ENCODE data around the gene NUBP1. TPM values are rescaled to one million over a fixed set of nuclear protein-coding genes. Genes with fewer than 3 reads are reported as not detected.
A peak's percentile ranks its signal among the peaks of the same experiment; 100 is the strongest.
"Not testable (repeated sequence)": the region's sequence is repeated elsewhere in the genome, so short reads cannot be mapped to it uniquely, and the experiment has no call there.

The NUBP1 gene
- total RNA-seq, 1 donor from 2014 or later, result 16.6 TPM

DNA sequence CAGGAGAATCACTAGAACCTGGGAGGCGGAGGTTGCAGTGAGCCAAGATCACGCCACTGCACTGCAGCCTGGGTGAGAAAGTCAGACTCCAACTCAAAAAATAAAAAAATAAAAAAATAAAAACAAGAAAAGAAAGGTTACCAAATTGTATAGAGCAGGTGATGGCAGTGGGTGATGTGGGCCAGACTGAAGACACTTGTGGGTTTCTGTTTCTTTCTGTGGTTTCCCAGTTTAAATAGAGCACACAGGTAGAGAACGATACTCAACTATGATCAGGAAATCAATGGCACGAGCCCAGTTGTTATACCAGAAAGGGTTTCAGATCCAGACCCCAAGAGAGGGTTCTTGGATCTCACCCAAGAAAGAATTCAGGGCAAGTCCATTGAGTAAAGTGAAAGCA lies 32.6 kb downstream of the NUBP1 start:
- no peak for FAIRE-seq
- DNase-seq (ENCODE audit: low read depth), result no peak
- no peak overlapping the region for H3K4me3 ChIP-seq (ENCODE audit: low read depth, low read length)
- no peaks in the 10 kb centered on the region for H3K36me3 ChIP-seq (ENCODE audit: control insufficient read depth, insufficient read depth, low read length)
- H3K27me3 ChIP-seq (ENCODE audit: control insufficient read depth, insufficient read depth, low read length), result no peaks in the 10 kb centered on the region
- TF ChIP-seq, protein P1, sequence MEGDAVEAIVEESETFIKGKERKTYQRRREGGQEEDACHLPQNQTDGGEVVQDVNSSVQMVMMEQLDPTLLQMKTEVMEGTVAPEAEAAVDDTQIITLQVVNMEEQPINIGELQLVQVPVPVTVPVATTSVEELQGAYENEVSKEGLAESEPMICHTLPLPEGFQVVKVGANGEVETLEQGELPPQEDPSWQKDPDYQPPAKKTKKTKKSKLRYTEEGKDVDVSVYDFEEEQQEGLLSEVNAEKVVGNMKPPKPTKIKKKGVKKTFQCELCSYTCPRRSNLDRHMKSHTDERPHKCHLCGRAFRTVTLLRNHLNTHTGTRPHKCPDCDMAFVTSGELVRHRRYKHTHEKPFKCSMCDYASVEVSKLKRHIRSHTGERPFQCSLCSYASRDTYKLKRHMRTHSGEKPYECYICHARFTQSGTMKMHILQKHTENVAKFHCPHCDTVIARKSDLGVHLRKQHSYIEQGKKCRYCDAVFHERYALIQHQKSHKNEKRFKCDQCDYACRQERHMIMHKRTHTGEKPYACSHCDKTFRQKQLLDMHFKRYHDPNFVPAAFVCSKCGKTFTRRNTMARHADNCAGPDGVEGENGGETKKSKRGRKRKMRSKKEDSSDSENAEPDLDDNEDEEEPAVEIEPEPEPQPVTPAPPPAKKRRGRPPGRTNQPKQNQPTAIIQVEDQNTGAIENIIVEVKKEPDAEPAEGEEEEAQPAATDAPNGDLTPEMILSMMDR (IDR thresholded peaks at IDR 0.05; ENCODE audit: insufficient read depth, low read length, severe bottlenecking), result no peak

DNA sequence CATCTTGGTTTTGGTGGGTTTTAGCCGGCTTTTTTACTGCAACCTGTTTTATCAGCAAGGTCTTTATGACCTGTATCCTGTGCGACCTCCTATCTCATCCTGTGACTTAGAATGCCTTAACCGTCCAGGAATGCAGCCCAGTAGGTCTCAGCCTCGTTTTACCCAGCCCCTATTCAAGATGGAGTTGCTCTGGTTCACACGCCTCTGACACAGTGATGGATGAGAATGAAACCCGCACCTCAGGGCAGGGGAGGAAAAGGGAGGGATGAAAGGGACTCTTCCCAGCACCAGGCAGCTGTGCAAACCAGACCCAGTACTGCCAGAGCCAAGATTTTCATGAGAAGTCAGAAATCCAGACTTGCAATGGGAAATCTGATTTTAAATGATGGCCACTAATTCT lies 33.3 kb downstream of the NUBP1 start:
- not testable (repeated sequence) for H3K36me3 ChIP-seq (ENCODE audit: control insufficient read depth, insufficient read depth, low read length); H3K27me3 ChIP-seq (ENCODE audit: control insufficient read depth, insufficient read depth, low read length); H3K4me3 ChIP-seq (ENCODE audit: low read depth, low read length); FAIRE-seq; DNase-seq (ENCODE audit: low read depth)

DNA sequence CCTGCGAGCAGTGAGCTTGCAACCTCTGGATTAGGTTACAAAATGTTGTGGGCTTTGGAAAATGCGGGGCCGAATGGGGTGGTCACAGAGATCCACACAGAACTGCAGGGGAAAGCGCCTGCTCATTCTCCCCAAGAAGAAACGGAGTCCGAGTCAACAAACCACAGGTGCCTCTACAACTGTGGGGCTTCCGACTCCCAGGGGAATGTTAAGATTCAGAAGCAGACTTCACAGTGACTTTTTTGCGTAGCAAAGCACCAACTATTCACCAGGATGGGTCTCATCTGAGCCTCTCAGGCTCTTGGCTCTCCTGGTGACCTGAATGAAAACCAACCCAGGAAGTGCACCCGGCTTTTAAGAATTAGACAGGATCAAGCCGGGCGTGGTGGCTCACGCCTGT lies 33.7 kb downstream of the NUBP1 start:
- TF ChIP-seq, protein P1 (IDR thresholded peaks at IDR 0.05; ENCODE audit: insufficient read depth, low read length, severe bottlenecking), result no peak
- H3K36me3 ChIP-seq (ENCODE audit: control insufficient read depth, insufficient read depth, low read length), result no peaks in the 10 kb centered on the region
- no peak overlapping the region for H3K4me3 ChIP-seq (ENCODE audit: low read depth, low read length)
- H3K27me3 ChIP-seq (ENCODE audit: control insufficient read depth, insufficient read depth, low read length), result no peaks in the 10 kb centered on the region
- DNase-seq (ENCODE audit: low read depth), result no peak
- no peak for FAIRE-seq

DNA sequence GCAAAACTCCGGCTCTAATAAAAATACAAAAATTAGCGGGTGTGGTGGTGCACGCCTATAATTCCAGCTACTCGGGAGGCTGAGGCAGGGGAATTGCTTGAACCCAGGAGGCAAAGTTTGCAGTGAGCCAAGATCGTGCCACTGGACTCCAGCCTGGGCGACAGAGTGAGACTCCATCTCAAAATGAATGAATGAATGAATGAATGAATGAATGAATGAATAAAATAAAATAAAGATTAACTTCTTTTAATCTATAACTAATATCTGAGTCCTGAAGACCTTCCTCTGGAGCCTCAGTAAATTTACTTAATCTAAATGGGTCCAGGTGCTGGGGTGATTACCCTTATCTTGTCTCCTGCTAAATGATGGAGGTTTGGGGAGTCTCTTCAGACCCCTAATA lies 36.3 kb downstream of the NUBP1 start:
- not testable (repeated sequence) for FAIRE-seq

DNA sequence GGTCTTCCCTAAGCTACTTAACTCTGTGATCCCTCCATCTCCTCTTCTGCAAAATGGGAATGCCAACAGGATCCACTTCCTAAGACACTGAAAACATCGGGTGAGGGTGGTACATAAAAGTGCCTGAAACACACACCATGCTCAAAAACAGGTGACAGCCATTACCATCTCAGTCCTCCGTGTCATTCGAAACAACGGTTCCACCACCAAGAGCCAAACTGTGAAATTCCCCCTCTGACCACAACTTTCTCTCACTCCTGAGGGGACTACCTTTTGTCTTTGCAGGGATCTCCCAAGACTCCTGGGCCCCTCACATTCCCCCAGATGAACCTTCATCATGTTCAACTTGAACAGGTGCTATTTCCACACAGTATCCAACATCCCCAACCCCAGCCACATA lies 37.0 kb downstream of the NUBP1 start:
- no peaks in the 10 kb centered on the region for H3K27me3 ChIP-seq (ENCODE audit: control insufficient read depth, insufficient read depth, low read length)
- H3K4me3 ChIP-seq (ENCODE audit: low read depth, low read length), result no peak overlapping the region
- FAIRE-seq (no peak), DNase-seq (ENCODE audit: low read depth) (no peak)
- no peaks in the 10 kb centered on the region for H3K36me3 ChIP-seq (ENCODE audit: control insufficient read depth, insufficient read depth, low read length)
- TF ChIP-seq, protein P1 (IDR thresholded peaks at IDR 0.05; ENCODE audit: insufficient read depth, low read length, severe bottlenecking), result no peak

More for the DNA sequence above, 36.3 kb downstream of the NUBP1 start:
- not testable (repeated sequence) for H3K4me3 ChIP-seq (ENCODE audit: low read depth, low read length); H3K36me3 ChIP-seq (ENCODE audit: control insufficient read depth, insufficient read depth, low read length); DNase-seq (ENCODE audit: low read depth); H3K27me3 ChIP-seq (ENCODE audit: control insufficient read depth, insufficient read depth, low read length)

DNA sequence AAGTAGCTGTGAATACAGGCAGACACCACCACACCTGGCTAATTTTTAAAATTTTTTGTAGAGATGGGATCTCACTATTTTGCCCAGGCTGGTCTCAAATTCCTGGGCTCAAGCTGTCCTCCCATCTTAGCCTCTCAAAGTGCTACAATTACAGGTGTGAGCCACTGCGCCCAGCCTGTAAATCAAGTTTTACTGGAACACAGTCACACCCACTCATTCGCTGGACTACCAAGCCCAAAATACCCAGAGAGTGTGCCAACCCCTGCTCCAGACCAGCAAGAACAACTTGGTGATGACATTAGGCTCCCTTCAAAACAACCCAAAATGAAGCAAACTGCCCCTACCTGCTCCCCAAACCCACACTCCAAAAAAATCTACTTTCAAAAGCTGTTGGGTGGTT lies 39.0 kb downstream of the NUBP1 start:
- no peak for FAIRE-seq
- Histone ChIP-seq H3K27me3 (ENCODE audit: control insufficient read depth, insufficient read depth, low read length) (no peaks in the 10 kb centered on the region), H3K4me3 (ENCODE audit: low read depth, low read length) (no peak overlapping the region), H3K36me3 (ENCODE audit: control insufficient read depth, insufficient read depth, low read length) (no peaks in the 10 kb centered on the region)
- DNase-seq (ENCODE audit: low read depth), result peak; percentile 28
- TF ChIP-seq, protein P1 (IDR thresholded peaks at IDR 0.05; ENCODE audit: insufficient read depth, low read length, severe bottlenecking), result no peak

DNA sequence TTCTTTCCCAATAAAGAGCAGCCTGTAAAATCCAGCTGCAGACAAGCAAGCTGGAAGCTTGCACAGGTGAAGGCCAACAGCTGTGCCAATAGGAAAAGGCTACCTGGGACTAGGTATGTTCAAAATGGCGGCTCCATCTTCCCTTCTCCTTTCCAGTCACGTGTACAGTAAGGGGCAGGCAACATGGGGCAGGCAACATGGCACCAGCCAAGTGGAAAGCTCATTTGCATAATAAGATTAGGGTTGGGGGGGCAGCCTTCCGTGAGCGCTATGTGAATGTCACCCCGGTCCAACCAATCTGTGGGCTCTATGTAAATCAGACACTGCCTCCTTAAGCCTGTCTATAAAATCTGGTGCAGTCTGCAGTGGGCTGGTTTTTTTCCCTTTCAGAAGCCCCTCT lies 43.7 kb downstream of the NUBP1 start:
- Histone ChIP-seq H3K27me3 (ENCODE audit: control insufficient read depth, insufficient read depth, low read length) (no peaks in the 10 kb centered on the region), H3K4me3 (ENCODE audit: low read depth, low read length) (no peak overlapping the region), H3K36me3 (ENCODE audit: control insufficient read depth, insufficient read depth, low read length) (no peaks in the 10 kb centered on the region)
- DNase-seq (ENCODE audit: low read depth), result no peak
- TF ChIP-seq, protein P1 (IDR thresholded peaks at IDR 0.05; ENCODE audit: insufficient read depth, low read length, severe bottlenecking), result no peak
- no peak for FAIRE-seq

DNA sequence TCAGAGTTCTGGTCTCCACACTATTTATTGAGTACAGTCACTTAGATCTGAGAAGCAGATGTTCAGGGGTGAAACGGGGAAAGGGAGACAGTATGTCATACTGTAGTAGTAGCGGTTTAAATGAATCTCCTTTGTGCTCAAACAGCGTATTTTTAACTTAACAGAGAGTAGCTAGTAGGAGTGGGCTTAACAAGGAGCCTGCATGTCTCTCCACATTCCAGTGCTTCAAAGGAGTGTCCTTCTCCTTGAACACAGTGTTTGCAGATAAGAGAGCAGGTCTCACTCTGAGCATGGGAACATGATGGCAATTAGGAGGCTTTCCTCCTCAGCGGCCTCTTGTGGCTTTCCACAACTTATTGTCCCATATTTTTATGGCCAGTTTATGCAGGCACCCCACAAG lies 45.0 kb downstream of the NUBP1 start:
- not testable (repeated sequence) for H3K36me3 ChIP-seq (ENCODE audit: control insufficient read depth, insufficient read depth, low read length); H3K4me3 ChIP-seq (ENCODE audit: low read depth, low read length); H3K27me3 ChIP-seq (ENCODE audit: control insufficient read depth, insufficient read depth, low read length); DNase-seq (ENCODE audit: low read depth); FAIRE-seq

Measured in bronchial epithelial cell (primary cell).